HG03280 (cell line): ENCODE measurements around the gene PON3.

Source experiments
- ATAC-seq: cut with Tn5 transposase; IDR thresholded peaks from one replicate; pipeline ENCODE4 v1.9.1; 2021; ENCODE audit warnings: mild to moderate bottlenecking, moderate library complexity; ENCODE audit not compliant: unreplicated experiment

PON3 gene

GRCh38 chr7:95342642-95343307 lies 53.4 kb downstream of the PON3 start:
- no peak for ATAC-seq

- ATAC-seq: no peak
Observed at GRCh38 chr7:95342029-95342428, 54.1 kb downstream of the PON3 start.

DNA sequence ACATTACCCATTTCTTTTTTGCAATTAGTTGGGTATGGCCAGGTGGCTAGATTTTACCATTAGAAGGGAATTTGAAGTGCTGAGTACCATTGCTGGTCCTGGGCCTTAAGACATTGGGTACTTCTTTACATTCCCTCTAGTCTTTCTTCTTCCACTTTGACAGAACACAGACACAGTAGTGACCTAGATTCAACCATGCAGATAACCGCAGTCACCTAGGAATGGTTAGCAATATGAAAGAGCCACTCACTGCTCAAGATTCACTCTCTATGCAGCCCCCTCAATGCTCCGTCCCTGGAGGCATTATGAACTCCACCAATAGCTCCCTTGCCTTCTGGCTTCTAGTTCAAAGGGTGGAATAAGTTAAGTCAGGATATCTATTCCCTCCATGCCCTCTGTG lies 55.7 kb downstream of the PON3 start:
- ATAC-seq: no peak

- no peak for ATAC-seq
Observed at GRCh38 chr7:95338832-95339231, 57.3 kb downstream of the PON3 start.

GRCh38 chr7:95335093-95335492 lies 61.1 kb downstream of the PON3 start:
- ATAC-seq: no peak

DNA sequence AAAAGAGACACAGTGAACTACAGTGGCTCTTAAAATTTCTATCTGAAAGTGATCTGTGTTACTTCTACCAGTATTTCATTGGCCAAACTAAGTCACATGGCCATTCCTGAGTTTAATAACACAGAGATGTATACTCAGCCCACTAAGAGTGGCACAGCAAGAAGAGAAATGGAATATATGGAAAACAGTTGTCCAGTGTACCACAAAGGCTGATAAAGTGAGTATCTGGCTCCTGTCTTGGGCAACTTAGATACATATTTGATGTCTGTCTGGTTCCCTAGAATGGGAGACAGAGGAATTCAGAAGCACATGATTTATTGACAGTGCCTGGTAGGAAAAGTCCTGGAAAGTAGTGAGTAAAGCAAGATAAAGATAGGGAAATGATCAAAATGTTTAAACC lies 61.7 kb downstream of the PON3 start:
- ATAC-seq: no peak

GRCh38 chr7:95330961-95331337 lies 65.2 kb downstream of the PON3 start:
- peak; percentile 21 for ATAC-seq

- ATAC-seq: peak; percentile 84
Observed at GRCh38 chr7:95330204-95330960, 65.8 kb downstream of the PON3 start.

- no peak for ATAC-seq
Observed at GRCh38 chr7:95327356-95327755, 68.8 kb downstream of the PON3 start.

DNA sequence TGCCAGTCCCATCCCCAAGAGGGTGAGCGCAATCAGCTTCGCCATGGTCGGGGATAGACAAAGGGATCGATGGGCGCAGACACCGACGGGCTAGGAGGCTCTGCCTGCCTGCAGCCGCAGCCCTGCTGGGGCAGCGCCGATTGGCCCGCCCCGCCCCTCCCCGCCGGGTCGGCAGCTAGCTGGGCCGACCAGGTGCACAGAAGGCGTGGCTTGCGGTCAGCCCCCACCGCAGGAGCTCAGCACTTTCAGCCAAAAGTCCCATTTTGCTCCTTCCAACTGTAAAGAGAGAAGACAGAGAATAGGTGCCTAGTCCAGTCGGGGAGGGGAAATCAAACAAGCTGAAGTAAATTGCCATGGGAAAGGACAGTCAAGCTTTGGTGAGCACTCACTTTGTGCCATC lies 71.7 kb downstream of the PON3 start, which contains the start of gene PON1:
PON1 (minus strand) TSS at position 102 of the 400 bp plus-strand sequence; CDS start at position 45, 57 bp downstream.
- no peak for ATAC-seq

DNA sequence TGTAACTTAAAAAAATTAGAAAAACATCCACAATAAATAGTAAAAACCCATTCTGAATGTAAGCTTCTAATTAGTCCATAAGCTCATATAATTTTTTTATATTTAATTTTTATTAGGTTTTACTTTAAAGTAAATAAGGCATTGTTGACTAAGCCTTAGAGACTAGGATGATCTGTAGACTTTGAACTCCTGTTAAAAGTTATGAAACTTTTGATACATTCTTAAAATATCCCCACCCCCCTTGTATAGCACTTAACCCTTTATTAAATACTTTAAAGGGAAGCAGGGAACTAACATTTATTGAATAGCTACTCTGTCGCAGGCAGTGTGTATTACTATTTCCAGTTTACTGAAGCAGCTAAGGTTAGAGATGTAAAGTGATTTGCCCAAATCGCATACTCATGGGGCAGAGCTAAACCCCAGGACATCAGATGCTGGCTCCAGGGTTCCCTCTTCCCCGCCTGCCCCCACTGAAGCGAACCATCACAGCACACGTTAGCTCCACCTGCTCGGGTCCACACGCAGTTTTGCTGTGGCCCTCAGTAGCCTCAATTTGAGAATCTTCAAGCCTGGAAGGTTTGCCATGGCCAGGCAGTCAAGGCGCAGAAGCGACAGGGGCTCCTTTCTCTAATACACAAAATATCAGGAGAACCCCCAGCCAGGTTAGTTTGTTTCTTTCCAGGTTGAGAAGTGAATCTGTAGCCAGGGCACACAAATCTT lies 72.6 kb downstream of the PON3 start:
- no peak for ATAC-seq

- no peak for ATAC-seq
Observed at GRCh38 chr7:95322854-95323253, 73.3 kb downstream of the PON3 start.

GRCh38 chr7:95322396-95322795 lies 73.8 kb downstream of the PON3 start:
- no peak for ATAC-seq

DNA sequence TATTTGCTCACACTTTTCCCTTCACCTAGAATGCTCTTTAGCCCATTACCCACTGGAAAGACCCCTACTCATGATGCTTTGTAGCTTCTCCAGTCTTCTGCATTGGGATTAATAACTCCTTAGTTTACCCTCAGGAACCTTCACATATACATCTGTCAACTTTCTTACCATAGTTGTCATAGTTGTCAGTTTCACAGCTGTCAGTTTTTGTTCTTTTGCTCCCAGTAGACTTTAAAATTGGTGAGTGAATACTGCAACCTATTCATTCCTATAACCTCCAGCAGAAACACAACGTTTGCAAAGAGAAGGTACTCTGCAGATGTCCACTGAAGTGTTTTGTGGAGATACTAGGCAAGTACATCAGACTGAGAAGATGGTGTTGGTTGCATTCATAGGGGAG lies 74.5 kb downstream of the PON3 start:
- ATAC-seq: no peak

DNA sequence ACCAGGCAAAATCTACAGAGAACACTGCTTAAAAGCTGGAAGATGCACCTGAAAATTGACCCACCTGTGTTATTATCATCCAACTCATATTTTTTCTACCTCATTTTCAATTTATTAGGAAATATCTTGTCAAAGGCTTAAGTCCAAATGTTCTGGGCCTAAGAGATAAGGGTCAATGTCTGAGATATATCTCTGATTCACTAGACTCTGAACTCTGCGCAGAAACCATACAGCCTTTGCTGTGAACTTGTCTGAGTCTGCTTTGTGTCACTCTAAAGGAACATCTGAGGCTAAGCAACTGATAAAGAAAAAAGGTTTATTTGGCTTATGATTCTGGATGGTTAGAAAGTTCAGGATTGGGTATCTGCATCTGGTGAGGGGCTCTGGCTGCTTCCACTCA lies 75.5 kb downstream of the PON3 start:
- no peak for ATAC-seq

- no peak for ATAC-seq
Observed at GRCh38 chr7:95319570-95319969, 76.6 kb downstream of the PON3 start.

GRCh38 chr7:95318501-95319100 lies 77.6 kb downstream of the PON3 start:
- ATAC-seq: no peak

DNA sequence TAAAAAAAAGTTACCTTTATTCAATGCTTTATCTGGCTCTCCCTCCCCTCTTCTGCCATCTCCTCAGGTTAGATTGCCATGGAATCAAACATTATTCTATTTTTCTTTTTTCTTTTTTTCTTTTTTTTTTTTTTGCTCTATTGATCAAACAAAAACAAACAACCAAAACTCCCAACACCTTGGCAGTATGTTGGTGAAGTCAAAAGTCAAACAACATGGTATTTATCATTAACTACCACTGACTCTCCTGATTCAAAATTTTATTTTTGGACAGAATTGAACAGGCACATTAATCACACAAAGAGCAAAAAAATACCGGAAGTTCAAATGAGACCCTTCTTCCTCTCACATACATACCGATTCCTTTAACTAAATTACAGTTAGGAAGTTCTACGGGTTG lies 78.2 kb downstream of the PON3 start:
- no peak for ATAC-seq

DNA sequence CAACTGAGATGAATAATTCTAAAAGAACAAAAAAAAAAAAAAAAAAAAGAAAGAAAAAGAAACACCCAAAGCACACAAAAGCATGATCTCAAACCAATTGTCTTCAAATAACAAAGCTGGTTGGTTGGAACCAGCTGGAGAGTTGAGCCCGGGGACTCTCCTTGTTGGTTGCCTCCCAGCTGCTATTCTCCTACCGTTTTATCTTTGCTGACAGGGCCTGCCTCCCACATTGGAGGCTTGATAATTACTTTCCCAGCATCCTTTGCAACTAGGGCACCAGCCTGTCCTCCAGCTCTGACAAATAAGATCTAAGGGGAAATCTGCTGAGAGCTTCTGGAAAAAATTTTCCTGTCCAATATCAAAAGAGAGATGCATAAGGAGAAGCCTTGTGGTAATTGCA lies 78.6 kb downstream of the PON3 start:
- no peak for ATAC-seq

DNA sequence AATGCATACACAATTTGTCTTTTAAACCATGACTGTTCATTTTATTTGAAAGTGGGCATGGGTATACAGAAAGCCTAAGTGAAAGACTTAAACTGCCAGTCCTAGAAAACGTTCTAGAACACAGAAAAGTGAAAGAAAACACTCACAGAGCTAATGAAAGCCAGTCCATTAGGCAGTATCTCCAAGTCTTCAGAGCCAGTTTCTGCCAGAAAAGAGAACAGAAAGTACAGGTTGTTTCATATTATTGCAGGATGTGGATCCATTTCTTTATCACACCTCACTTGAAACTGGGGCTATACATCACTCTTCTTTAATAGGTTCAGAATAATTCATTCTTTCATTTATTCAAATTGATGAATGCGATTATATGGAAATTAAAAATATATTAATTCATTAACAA lies 79.6 kb downstream of the PON3 start:
- peak; percentile 67 for ATAC-seq

DNA sequence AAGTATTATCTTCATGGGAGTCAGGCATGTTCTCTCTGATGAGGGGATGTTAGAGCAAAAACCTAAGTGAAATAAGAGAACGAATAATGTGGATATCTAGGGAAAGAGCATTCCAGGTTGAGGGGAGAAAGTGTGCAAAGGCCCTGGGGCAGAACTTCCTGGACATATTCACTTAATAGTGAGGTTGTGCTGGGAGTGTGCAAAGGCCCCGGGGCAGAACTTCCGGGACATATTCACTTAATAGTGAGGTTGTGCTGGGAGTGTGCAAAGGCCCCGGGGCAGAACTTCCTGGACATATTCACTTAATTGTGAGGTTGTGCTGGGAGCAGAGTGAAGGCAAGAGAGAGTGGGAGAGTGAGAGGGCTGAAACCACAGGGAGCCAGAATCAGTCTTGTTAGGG lies 83.6 kb downstream of the PON3 start:
- ATAC-seq: no peak

GRCh38 chr7:95311389-95311788 lies 84.8 kb downstream of the PON3 start:
- no peak for ATAC-seq
